H9 (cell line): ENCODE results near the gene SNUPN. TPM values are rescaled to one million over a fixed set of nuclear protein-coding genes. Genes with fewer than 3 reads are reported as not detected.
A peak's percentile ranks its signal among the peaks of the same experiment; 100 is the strongest.

Experiments used
- DNase-seq: peaks from one replicate; pipeline ENCODE4 v3.0.0-alpha.2; 2017
- H2AFZ ChIP-seq: one replicate; pipeline ENCODE4 v1.6.1; 2013; ENCODE audit warnings: mild to moderate bottlenecking, low read length, control low read depth, moderate library complexity
- H2AK5ac ChIP-seq: 2 replicates; pipeline ENCODE4 v1.6.1; 2013; ENCODE audit warnings: low read length, control low read depth, mixed read lengths; ENCODE audit not compliant: insufficient read length
- H2BK120ac ChIP-seq: one replicate; pipeline ENCODE4 v1.6.1; 2013; ENCODE audit warnings: low read depth, mild to moderate bottlenecking, low read length, control low read depth, inconsistent platforms; ENCODE audit not compliant: poor library complexity, severe bottlenecking
- H2BK12ac ChIP-seq: 2 replicates; pipeline ENCODE4 v1.6.1; 2013; ENCODE audit warnings: low read length, control low read depth, mixed read lengths, low read depth; ENCODE audit not compliant: insufficient read length
- H2BK15ac ChIP-seq: 2 replicates; pipeline ENCODE4 v1.6.1; 2013; ENCODE audit warnings: low read depth, low read length, control low read depth
- H2BK20ac ChIP-seq: one replicate; pipeline ENCODE4 v1.6.1; 2013; ENCODE audit warnings: low read depth, mild to moderate bottlenecking, low read length, control low read depth, inconsistent platforms; ENCODE audit not compliant: poor library complexity, severe bottlenecking
- H2BK5ac ChIP-seq: 2 replicates; pipeline ENCODE4 v1.6.1; 2013; ENCODE audit warnings: low read length, control low read depth, mixed read lengths; ENCODE audit not compliant: insufficient read length
- H3K14ac ChIP-seq: 2 replicates; pipeline ENCODE4 v1.6.1; 2013; ENCODE audit warnings: low read length, control low read depth; ENCODE audit not compliant: insufficient read depth
- H3K18ac ChIP-seq: 2 replicates; pipeline ENCODE4 v1.6.1; 2013; ENCODE audit warnings: low read depth, mild to moderate bottlenecking, mixed read lengths, low read length, control low read depth; ENCODE audit not compliant: insufficient read length
- H3K23ac ChIP-seq: 2 replicates; pipeline ENCODE4 v1.6.1; 2013; ENCODE audit warnings: low read length, control low read depth, mixed read lengths, low read depth; ENCODE audit not compliant: insufficient read length
- H3K23me2 ChIP-seq: 2 replicates; pipeline ENCODE4 v1.6.1; 2013; ENCODE audit warnings: low read depth, mild to moderate bottlenecking, mixed read lengths, low read length, control low read depth; ENCODE audit not compliant: insufficient read length, poor library complexity, severe bottlenecking
- H3K27ac ChIP-seq: 2 replicates; pipeline ENCODE4 v1.5.1; 2013; ENCODE audit warnings: low read length, control low read depth, mixed read lengths, low read depth; ENCODE audit not compliant: insufficient read length
- H3K27me3 ChIP-seq: 2 replicates; pipeline ENCODE4 v1.6.1; 2013; ENCODE audit warnings: low read length, control low read depth, inconsistent platforms; ENCODE audit not compliant: insufficient read depth
- H3K4ac ChIP-seq: 2 replicates; pipeline ENCODE4 v1.6.1; 2013; ENCODE audit warnings: low read depth, mild to moderate bottlenecking, control low read depth, inconsistent platforms, low read length, moderate library complexity
- H3K4me1 ChIP-seq: 2 replicates; pipeline ENCODE4 v1.6.1; 2013; ENCODE audit warnings: low read length, control low read depth, inconsistent platforms; ENCODE audit not compliant: insufficient read depth
- H3K4me2 ChIP-seq: 2 replicates; pipeline ENCODE4 v1.6.1; 2013; ENCODE audit warnings: low read length, control low read depth, mixed read lengths; ENCODE audit not compliant: insufficient read length, insufficient read depth
- H3K56ac ChIP-seq: 2 replicates; pipeline ENCODE4 v1.6.1; 2013; ENCODE audit warnings: low read depth, mild to moderate bottlenecking, mixed read lengths, low read length, control low read depth; ENCODE audit not compliant: insufficient read length
- H3K79me1 ChIP-seq: 2 replicates; pipeline ENCODE4 v1.6.1; 2013; ENCODE audit warnings: low read depth, mild to moderate bottlenecking, moderate library complexity, low read length, control low read depth, inconsistent platforms; ENCODE audit not compliant: insufficient read depth, poor library complexity, severe bottlenecking
- H3K79me2 ChIP-seq: 2 replicates; pipeline ENCODE4 v1.6.1; 2013; ENCODE audit warnings: low read length, control low read depth, inconsistent platforms; ENCODE audit not compliant: insufficient read depth
- H3K9ac ChIP-seq: 2 replicates; pipeline ENCODE4 v1.6.1; 2013; ENCODE audit warnings: low read length, control low read depth, mixed read lengths; ENCODE audit not compliant: insufficient read length; ENCODE audit errors: extremely low read depth
- H3K9me3 ChIP-seq: one replicate; pipeline ENCODE4 v1.6.1; 2013; ENCODE audit warnings: low read depth, low read length, inconsistent platforms; ENCODE audit not compliant: control insufficient read depth
- H3T11ph ChIP-seq: one replicate; pipeline ENCODE4 v1.6.1; 2013; ENCODE audit warnings: mild to moderate bottlenecking, low read length, control low read depth, inconsistent platforms
- H4K20me1 ChIP-seq: one replicate; pipeline ENCODE4 v1.6.1; 2013; ENCODE audit not compliant: control insufficient read depth, insufficient read length, insufficient read depth
- H4K5ac ChIP-seq: 2 replicates; pipeline ENCODE4 v1.6.1; 2013; ENCODE audit warnings: low read depth, mild to moderate bottlenecking, mixed read lengths, low read length, control low read depth; ENCODE audit not compliant: insufficient read length
- H4K8ac ChIP-seq: replicated peaks from 2 replicates; pipeline ENCODE4 v1.6.1; 2013; ENCODE audit warnings: low read length, control low read depth, mixed read lengths, low read depth; ENCODE audit not compliant: insufficient read length
- H4K91ac ChIP-seq: 2 replicates; pipeline ENCODE4 v1.6.1; 2013; ENCODE audit warnings: low read depth, mild to moderate bottlenecking, moderate library complexity, mixed read lengths, low read length, control low read depth; ENCODE audit not compliant: insufficient read length
- H3K27ac Mint-ChIP-seq, 3 experiments: 2 replicates in 2 of 3; 3 replicates in 1 of 3; pipeline ENCODE4 v1.8.0; 2020 to 2021; ENCODE audit warnings: mixed read lengths in 3 of 3, mild to moderate bottlenecking in 1 of 3, moderate library complexity in 1 of 3
- H3K27me3 Mint-ChIP-seq: 2 replicates; pipeline ENCODE4 v1.8.0; 2021; ENCODE audit warnings: low read depth, mild to moderate bottlenecking, moderate library complexity, mixed read lengths
- H3K36me3 Mint-ChIP-seq, 3 experiments: 2 replicates in 2 of 3; 3 replicates in 1 of 3; pipeline ENCODE4 v1.8.0; 2020 to 2021; ENCODE audit warnings: low read depth in 3 of 3, mixed read lengths in 3 of 3; ENCODE audit not compliant: insufficient read depth in 1 of 3
- H3K4me1 Mint-ChIP-seq, 2 experiments: 2 replicates each; pipeline ENCODE4 v1.8.0; 2020; ENCODE audit warnings: mixed read lengths in 2 of 2
- H3K4me3 Mint-ChIP-seq, 2 experiments: 2 replicates in 1 of 2; 3 replicates in 1 of 2; pipeline ENCODE4 v1.8.0; 2020 to 2021; ENCODE audit warnings: mild to moderate bottlenecking in 2 of 2, mixed read lengths in 2 of 2, moderate library complexity in 1 of 2
- H3K9me3 Mint-ChIP-seq, 2 experiments: 2 replicates in 1 of 2; 3 replicates in 1 of 2; pipeline ENCODE4 v1.8.0; 2020; ENCODE audit warnings: mild to moderate bottlenecking in 2 of 2, mixed read lengths in 2 of 2, moderate library complexity in 1 of 2
- WGBS: extraction: QIAGEN DNeasy Blood & Tissue Kit; methylation state at CpG from one replicate; pipeline ENCODE4 v1.1.7; 2013; ENCODE audit warnings: missing lambda C conversion rate, low lambda C conversion rate, mixed read lengths; ENCODE audit not compliant: insufficient read length; ENCODE audit errors: extremely low coverage; 5-methylcytosine and 5-hydroxymethylcytosine counted together
- total RNA-seq: library from RNA; stranded (reverse); gene quantifications from 2 replicates; pipeline ENCODE4 v1.2.1, GENCODE V29; 2021
- TF ChIP-seq, protein P1 (sequence below): fragments of 200-600 bp; sonication (generic); conservative IDR thresholded peaks from 3 replicates; pipeline ENCODE4 v1.8.0; 2021; ENCODE audit warnings: antibody characterized with exemption, mild to moderate bottlenecking

SNUPN gene
- total RNA-seq, 1 experiment from 2014 or later, result 32.7 TPM

- TF ChIP-seq, protein P1, sequence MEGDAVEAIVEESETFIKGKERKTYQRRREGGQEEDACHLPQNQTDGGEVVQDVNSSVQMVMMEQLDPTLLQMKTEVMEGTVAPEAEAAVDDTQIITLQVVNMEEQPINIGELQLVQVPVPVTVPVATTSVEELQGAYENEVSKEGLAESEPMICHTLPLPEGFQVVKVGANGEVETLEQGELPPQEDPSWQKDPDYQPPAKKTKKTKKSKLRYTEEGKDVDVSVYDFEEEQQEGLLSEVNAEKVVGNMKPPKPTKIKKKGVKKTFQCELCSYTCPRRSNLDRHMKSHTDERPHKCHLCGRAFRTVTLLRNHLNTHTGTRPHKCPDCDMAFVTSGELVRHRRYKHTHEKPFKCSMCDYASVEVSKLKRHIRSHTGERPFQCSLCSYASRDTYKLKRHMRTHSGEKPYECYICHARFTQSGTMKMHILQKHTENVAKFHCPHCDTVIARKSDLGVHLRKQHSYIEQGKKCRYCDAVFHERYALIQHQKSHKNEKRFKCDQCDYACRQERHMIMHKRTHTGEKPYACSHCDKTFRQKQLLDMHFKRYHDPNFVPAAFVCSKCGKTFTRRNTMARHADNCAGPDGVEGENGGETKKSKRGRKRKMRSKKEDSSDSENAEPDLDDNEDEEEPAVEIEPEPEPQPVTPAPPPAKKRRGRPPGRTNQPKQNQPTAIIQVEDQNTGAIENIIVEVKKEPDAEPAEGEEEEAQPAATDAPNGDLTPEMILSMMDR, result no peak
- Histone ChIP-seq H3K27ac (no peak overlapping the region), H3K4me2 (no peak overlapping the region), H3K27me3 (no peaks in the 10 kb centered on the region), H2AFZ (no peak overlapping the region), H2BK15ac (no peak overlapping the region), H4K5ac (no peak overlapping the region), H2AK5ac (no peak overlapping the region), H2BK5ac (no peak overlapping the region), H3K56ac (no peak overlapping the region), H3K79me2 (no peaks in the 10 kb centered on the region), H2BK20ac (no peak overlapping the region), H4K91ac (no peak overlapping the region), H3K9me3 (no peaks in the 10 kb centered on the region), H3K18ac (no peak overlapping the region), H2BK120ac (no peak overlapping the region), H3K23ac (no peak overlapping the region), H3K9ac (no peak overlapping the region), H2BK12ac (no peak overlapping the region), H4K8ac (no peak overlapping the region), H3K4me1 (peaks cover 8% of the 10 kb centered on the region; the same call in 1 of the 2 replicates), H3K4ac (no peak overlapping the region), H4K20me1 (no peaks in the 10 kb centered on the region), H3K14ac (no peak overlapping the region; the same call in 1 of the 2 replicates), H3K23me2 (no peaks in the 10 kb centered on the region), H3T11ph (no peak overlapping the region), H3K79me1 (no peaks in the 10 kb centered on the region)
- DNase-seq, result no peak
- no peak overlapping the region for H3K4me3 Mint-ChIP-seq
- peaks cover 0 to 2% (median 0%) of the 10 kb centered on the region in 3 experiments; a peak in 2 of 7 replicates for H3K36me3 Mint-ChIP-seq
- peaks cover 1% of the 10 kb centered on the region; the same call in 1 of the 2 replicates for H3K27me3 Mint-ChIP-seq
- no peaks in the 10 kb centered on the region; a peak in 1 of 5 replicates for H3K9me3 Mint-ChIP-seq
- H3K27ac Mint-ChIP-seq, result peak overlapping the region in 1 of 3 experiments; percentile 62; a peak in 1 of 7 replicates
- WGBS, result no CpG with 5 or more reads among the region's 14 CpGs
- peaks cover 17 to 22% of the 10 kb centered on the region in 2 experiments for H3K4me1 Mint-ChIP-seq
Observed at GRCh38 chr15:75669191-75669878, 43.8 kb upstream of the SNUPN start.
